MM.1S (cell line): ENCODE results near the gene MLPH.

Experiments used
- DNase-seq: peaks from one replicate; pipeline ENCODE4 v3.0.0-alpha.2; 2015
- H2AFZ ChIP-seq: fragments of 300-600 bp; sonication (generic); 2 replicates; pipeline ENCODE4 v1.6.0; 2016; ENCODE audit warnings: antibody characterized with exemption, low read length
- H3F3A ChIP-seq: fragments of 300-600 bp; sonication (generic); 2 replicates; pipeline ENCODE4 v1.6.1; 2016; ENCODE audit warnings: mild to moderate bottlenecking, antibody characterized with exemption, low read length, moderate library complexity, mixed read lengths; ENCODE audit not compliant: insufficient read depth
- H3K27ac ChIP-seq: fragments of 300-600 bp; sonication (generic); 2 replicates; pipeline ENCODE4 v1.5.1; 2016; ENCODE audit warnings: mild to moderate bottlenecking, low read length
- H3K27me3 ChIP-seq: fragments of 300-600 bp; sonication (generic); replicated peaks from 2 replicates; pipeline ENCODE4 v1.6.0; 2016; ENCODE audit warnings: low read length; ENCODE audit not compliant: insufficient read depth
- H3K36me3 ChIP-seq: fragments of 300-600 bp; sonication (generic); replicated peaks from 2 replicates; pipeline ENCODE4 v1.6.1; 2016; ENCODE audit warnings: mild to moderate bottlenecking, low read length, mixed read lengths; ENCODE audit not compliant: insufficient read depth
- H3K4me1 ChIP-seq: fragments of 300-600 bp; sonication (generic); 2 replicates; pipeline ENCODE4 v1.6.1; 2016; ENCODE audit warnings: low read length, mixed read lengths
- H3K4me2 ChIP-seq: fragments of 300-600 bp; sonication (generic); 2 replicates; pipeline ENCODE4 v1.6.0; 2016; ENCODE audit warnings: low read depth, low read length
- H3K4me3 ChIP-seq: fragments of 300-600 bp; sonication (generic); 2 replicates; pipeline ENCODE4 v1.5.1; 2016; ENCODE audit warnings: low read length, mixed read lengths
- H3K79me2 ChIP-seq: fragments of 300-600 bp; sonication (generic); 2 replicates; pipeline ENCODE4 v1.6.1; 2016; ENCODE audit warnings: mixed run types, low read length, mixed read lengths
- H3K9ac ChIP-seq: fragments of 300-600 bp; sonication (generic); 2 replicates; pipeline ENCODE4 v1.6.1; 2016; ENCODE audit warnings: low read length, mixed read lengths
- H3K9me2 ChIP-seq: fragments of 300-600 bp; sonication (generic); replicated peaks from 2 replicates; pipeline ENCODE4 v1.6.1; 2016; ENCODE audit warnings: mild to moderate bottlenecking, low read length, mixed read lengths; ENCODE audit not compliant: insufficient read depth
- H3K9me3 ChIP-seq: fragments of 300-600 bp; sonication (generic); replicated peaks from 2 replicates; pipeline ENCODE4 v1.6.1; 2016; ENCODE audit warnings: mild to moderate bottlenecking, low read length, mixed read lengths; ENCODE audit not compliant: insufficient read depth
- H4K20me1 ChIP-seq: fragments of 300-600 bp; sonication (generic); 2 replicates; pipeline ENCODE4 v1.6.1; 2016; ENCODE audit warnings: mild to moderate bottlenecking, low read length, moderate library complexity, mixed read lengths; ENCODE audit not compliant: insufficient read depth
- EZH2 ChIP-seq: fragments of 300-600 bp; sonication (generic); optimal IDR thresholded peaks from 2 replicates; pipeline ENCODE3; 2017; ENCODE audit warnings: low read depth, mild to moderate bottlenecking, antibody characterized with exemption, low read length, mixed read lengths
- EZH2phosphoT487 ChIP-seq: fragments of 300-600 bp; sonication (generic); IDR thresholded peaks from 2 replicates; pipeline ENCODE4 v1.6.1; 2018; ENCODE audit warnings: antibody characterized with exemption, low read length
- TF ChIP-seq, protein P1 (sequence below): fragments of 300-600 bp; sonication (generic); IDR thresholded peaks from 2 replicates; pipeline ENCODE4 v1.5.1; 2016; ENCODE audit warnings: antibody characterized with exemption, low read length, mixed read lengths

MLPH gene

DNA sequence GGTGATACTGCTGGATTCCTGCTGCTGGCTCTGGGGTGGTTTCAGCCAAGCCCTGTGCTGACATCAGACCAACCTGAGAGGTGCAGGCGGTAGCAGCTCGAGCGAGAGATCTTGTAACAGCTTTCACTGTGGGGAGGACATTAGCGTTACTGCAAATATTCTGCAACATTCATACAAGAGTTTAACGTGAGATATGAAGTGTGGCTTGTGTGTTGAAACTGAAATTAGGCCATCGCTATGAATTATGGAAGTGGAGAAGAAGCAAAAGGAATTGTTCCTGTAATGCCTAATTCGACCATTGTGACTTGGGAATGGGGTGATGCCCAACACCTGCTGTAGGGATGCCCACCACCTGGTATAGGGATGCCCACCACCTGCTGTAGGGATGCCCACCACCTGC lies 6.5 kb upstream of the MLPH start:
- H3K9me3 ChIP-seq: no peaks in the 10 kb centered on the region
- H2AFZ ChIP-seq: no peak overlapping the region
- no peaks in the 10 kb centered on the region for H3K79me2 ChIP-seq
- H3K4me1 ChIP-seq: no peaks in the 10 kb centered on the region; the same call in 1 of the 2 replicates
- no peak overlapping the region for H3K4me3 ChIP-seq
- H3K4me2 ChIP-seq: no peak overlapping the region
- no peak for DNase-seq
- H3K27me3 ChIP-seq: peaks cover 2% of the 10 kb centered on the region
- no peaks in the 10 kb centered on the region for H4K20me1 ChIP-seq
- H3K36me3 ChIP-seq: no peaks in the 10 kb centered on the region
- no peaks in the 10 kb centered on the region for H3K9me2 ChIP-seq
- H3K9ac ChIP-seq: no peak overlapping the region
- no peaks in the 10 kb centered on the region for H3F3A ChIP-seq
- H3K27ac ChIP-seq: no peak overlapping the region
- TF ChIP-seq EZH2phosphoT487 (no peak), EZH2 (no peak)
- TF ChIP-seq, protein P1, sequence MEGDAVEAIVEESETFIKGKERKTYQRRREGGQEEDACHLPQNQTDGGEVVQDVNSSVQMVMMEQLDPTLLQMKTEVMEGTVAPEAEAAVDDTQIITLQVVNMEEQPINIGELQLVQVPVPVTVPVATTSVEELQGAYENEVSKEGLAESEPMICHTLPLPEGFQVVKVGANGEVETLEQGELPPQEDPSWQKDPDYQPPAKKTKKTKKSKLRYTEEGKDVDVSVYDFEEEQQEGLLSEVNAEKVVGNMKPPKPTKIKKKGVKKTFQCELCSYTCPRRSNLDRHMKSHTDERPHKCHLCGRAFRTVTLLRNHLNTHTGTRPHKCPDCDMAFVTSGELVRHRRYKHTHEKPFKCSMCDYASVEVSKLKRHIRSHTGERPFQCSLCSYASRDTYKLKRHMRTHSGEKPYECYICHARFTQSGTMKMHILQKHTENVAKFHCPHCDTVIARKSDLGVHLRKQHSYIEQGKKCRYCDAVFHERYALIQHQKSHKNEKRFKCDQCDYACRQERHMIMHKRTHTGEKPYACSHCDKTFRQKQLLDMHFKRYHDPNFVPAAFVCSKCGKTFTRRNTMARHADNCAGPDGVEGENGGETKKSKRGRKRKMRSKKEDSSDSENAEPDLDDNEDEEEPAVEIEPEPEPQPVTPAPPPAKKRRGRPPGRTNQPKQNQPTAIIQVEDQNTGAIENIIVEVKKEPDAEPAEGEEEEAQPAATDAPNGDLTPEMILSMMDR: no peak

DNA sequence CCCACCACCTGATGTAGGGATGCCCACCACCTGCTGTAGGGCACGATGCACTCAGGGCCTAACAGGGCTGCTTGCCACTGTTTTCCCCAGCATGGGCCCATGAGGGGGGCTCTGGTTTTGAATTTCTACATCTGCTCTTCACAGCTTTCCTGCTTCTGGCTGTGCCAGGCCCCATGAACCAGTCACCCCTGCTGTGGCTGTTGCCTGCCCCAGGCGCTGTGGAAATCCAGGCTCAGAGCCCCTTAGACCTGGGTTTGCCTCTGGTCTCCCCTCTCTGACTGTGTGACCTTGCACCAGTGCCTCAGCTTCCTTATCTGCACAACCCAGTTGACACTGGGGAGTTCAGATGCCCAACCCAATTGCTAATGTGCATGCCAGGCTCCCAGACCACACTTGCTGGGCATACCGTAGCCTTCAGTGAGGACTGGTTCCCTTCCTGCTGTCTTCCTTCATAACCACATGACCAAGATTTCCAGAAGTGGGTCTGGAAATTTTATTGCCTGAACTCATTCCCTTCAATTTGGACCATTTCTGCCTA lies 6.0 kb upstream of the MLPH start:
- Histone ChIP-seq H2AFZ (no peak overlapping the region), H3K9ac (no peak overlapping the region), H3F3A (no peaks in the 10 kb centered on the region), H3K27ac (no peak overlapping the region), H3K27me3 (peaks cover 7% of the 10 kb centered on the region), H3K79me2 (no peaks in the 10 kb centered on the region), H3K9me2 (no peaks in the 10 kb centered on the region), H3K4me2 (no peak overlapping the region), H3K4me1 (no peaks in the 10 kb centered on the region; the same call in 1 of the 2 replicates), H4K20me1 (no peaks in the 10 kb centered on the region), H3K36me3 (no peaks in the 10 kb centered on the region), H3K9me3 (no peaks in the 10 kb centered on the region), H3K4me3 (no peak overlapping the region)
- TF ChIP-seq EZH2phosphoT487 (no peak), EZH2 (no peak)
- TF ChIP-seq, protein P1: no peak
- no peak for DNase-seq

DNA sequence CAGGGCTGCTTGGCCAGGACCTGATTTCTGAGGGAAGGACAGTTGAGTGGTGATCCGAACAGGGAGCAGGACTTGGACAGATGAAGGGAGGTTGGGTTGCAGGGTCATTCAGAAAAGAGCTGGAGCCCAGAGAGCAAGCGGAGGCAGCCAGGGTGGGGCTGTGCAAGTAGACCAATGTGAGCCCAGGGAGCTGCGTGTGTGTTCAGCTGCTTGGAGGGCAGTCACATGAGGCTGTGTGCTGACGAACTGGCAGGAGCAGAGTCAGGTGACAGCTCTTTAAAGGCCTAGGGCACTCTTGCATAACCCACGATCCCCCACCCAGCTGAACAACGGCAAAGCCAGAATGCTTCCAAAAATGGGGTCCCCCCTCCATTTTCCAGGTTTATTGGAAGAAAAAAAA lies 4.6 kb upstream of the MLPH start:
- no peak overlapping the region for H3K9ac ChIP-seq
- TF ChIP-seq EZH2: no peak
- TF ChIP-seq EZH2phosphoT487: no peak
- TF ChIP-seq, protein P1: no peak
- no peaks in the 10 kb centered on the region for H3F3A ChIP-seq
- DNase-seq: no peak
- no peaks in the 10 kb centered on the region for H3K36me3 ChIP-seq
- H3K4me1 ChIP-seq: no peaks in the 10 kb centered on the region
- H3K4me2 ChIP-seq: no peak overlapping the region
- H2AFZ ChIP-seq: no peak overlapping the region
- H3K4me3 ChIP-seq: no peak overlapping the region
- H3K9me3 ChIP-seq: no peaks in the 10 kb centered on the region
- H3K27me3 ChIP-seq: peaks cover 19% of the 10 kb centered on the region
- no peaks in the 10 kb centered on the region for H3K9me2 ChIP-seq
- no peaks in the 10 kb centered on the region for H3K79me2 ChIP-seq
- H4K20me1 ChIP-seq: no peaks in the 10 kb centered on the region
- H3K27ac ChIP-seq: no peak overlapping the region
